GM12878 (cell line): ENCODE measurements around the gene SCN8A. TPM values are rescaled to one million over a fixed set of nuclear protein-coding genes. Genes with fewer than 3 reads are reported as not detected.
"Not testable (repeated sequence)": the region's sequence is repeated elsewhere in the genome, so short reads cannot be mapped to it uniquely, and the experiment has no call there.

Experiments used
- ATAC-seq: fragments of 200-7000 bp; cut with Tn5 transposase; 3 replicates; pipeline ENCODE4 v1.9.1; 2020; ENCODE audit warnings: mild to moderate bottlenecking, moderate library complexity
- BruUV-seq: library from RNA; stranded (reverse); fragments of 400-500 nt; replicated peaks from 2 replicates; lab custom pipeline; 2021; lab: Mats Ljungman, UMichigan
- CTCF ChIA-PET: fragments of 300-600 bp; sonication (Branson Sonifier 250); formaldehyde crosslinking; extraction: SDS; loops from one replicate; lab custom pipeline; 2021; ENCODE audit warnings: inconsistent platforms; lab: Yijun Ruan, JAX
- POLR2A ChIA-PET: fragments of 350-600 bp; formaldehyde crosslinking; extraction: SDS; loops from one replicate; lab custom pipeline; 2021; ENCODE audit warnings: inconsistent platforms; lab: Charles Lee
- RAD21 ChIA-PET: fragments of 300-600 bp; sonication (Branson Sonifier 250); formaldehyde crosslinking; loops from one replicate; lab custom pipeline; 2023; ENCODE audit warnings: antibody characterized with exemption; ENCODE audit not compliant: unreplicated experiment; lab: Charles Lee
- SMC1A ChIA-PET: fragments of 300-600 bp; sonication (Branson Sonifier 250); formaldehyde crosslinking; loops from one replicate; lab custom pipeline; 2023; ENCODE audit not compliant: unreplicated experiment, uncharacterized antibody; lab: Charles Lee
- DNase-seq: peaks from one replicate; pipeline ENCODE4 v3.0.0-alpha.2; 2011; ENCODE audit warnings: low read depth, low spot score
- FAIRE-seq: peaks from 3 replicates; lab custom pipeline; 2011; peaks lifted over from hg19 to GRCh38; lab: Jason Lieb, UNC
- H2AFZ ChIP-seq: 2 replicates; pipeline ENCODE4 v1.6.0; 2011; ENCODE audit warnings: low read depth, low read length, control low read depth; ENCODE audit not compliant: control insufficient read depth
- H3K27ac ChIP-seq: 2 replicates; pipeline ENCODE4 v1.5.1; 2011; ENCODE audit warnings: control low read depth; ENCODE audit not compliant: control insufficient read depth, insufficient read depth
- H3K27me3 ChIP-seq, 2 experiments: replicated peaks in 1 of 2; 2 replicates each; pipeline versions ENCODE4 v1.6.0 to v1.6.1; 2011; ENCODE audit warnings: low read length in 1 of 2; ENCODE audit not compliant: control insufficient read depth in 2 of 2, insufficient read depth in 2 of 2
- H3K36me3 ChIP-seq, 2 experiments: 2 replicates each; pipeline ENCODE4 v1.5.1; 2011; ENCODE audit warnings: low read length in 1 of 2; ENCODE audit not compliant: control insufficient read depth in 2 of 2, insufficient read depth in 2 of 2
- H3K4me1 ChIP-seq: 2 replicates; pipeline ENCODE4 v1.6.1; 2011; ENCODE audit warnings: mild to moderate bottlenecking, low read length, moderate library complexity, mixed read lengths; ENCODE audit not compliant: control insufficient read depth, insufficient read depth
- H3K4me2 ChIP-seq: 2 replicates; pipeline ENCODE4 v1.6.0; 2011; ENCODE audit warnings: control low read depth; ENCODE audit not compliant: control insufficient read depth, insufficient read depth
- H3K4me3 ChIP-seq: fragments of 200-600 bp; sonication (generic); 2 replicates; pipeline ENCODE4 v1.5.1; 2016
- H3K79me2 ChIP-seq: 2 replicates; pipeline ENCODE4 v1.6.0; 2011; ENCODE audit warnings: low read length; ENCODE audit not compliant: control insufficient read depth, insufficient read depth
- H3K9ac ChIP-seq: 2 replicates; pipeline ENCODE4 v1.8.0; 2011; ENCODE audit warnings: low read length, control low read depth, mixed read lengths; ENCODE audit not compliant: control insufficient read depth, insufficient read depth
- H3K9me3 ChIP-seq: replicated peaks from 3 replicates; pipeline ENCODE4 v1.5.1; 2011; ENCODE audit warnings: mild to moderate bottlenecking, low read length; ENCODE audit not compliant: control insufficient read depth, insufficient read depth
- H4K20me1 ChIP-seq: 2 replicates; pipeline ENCODE4 v1.6.0; 2011; ENCODE audit not compliant: control insufficient read depth, insufficient read depth
- BHLHE40 ChIP-seq, 2 experiments: fragments of 450-650 bp in 1 of 2; IDR thresholded peaks; 2 replicates each; pipeline ENCODE4 v1.6.1; 2011 to 2017; ENCODE audit warnings: low read depth in 2 of 2, borderline replicate concordance in 1 of 2, improper control_type of control experiment in 1 of 2, low read length in 1 of 2, mild to moderate bottlenecking in 1 of 2
- CREM ChIP-seq: IDR thresholded peaks from 2 replicates; pipeline ENCODE4 v1.6.1; 2014; ENCODE audit warnings: antibody characterized with exemption, low read depth
- HDAC2 ChIP-seq: fragments of 200-600 bp; sonication (generic); IDR thresholded peaks from 2 replicates; pipeline ENCODE4 v1.6.1; 2017
- IRF5 ChIP-seq: fragments of 450-650 bp; IDR thresholded peaks from 2 replicates; pipeline ENCODE4 v1.6.1; 2017; ENCODE audit warnings: borderline replicate concordance
- MTA3 ChIP-seq: IDR thresholded peaks from 2 replicates; pipeline ENCODE4 v1.6.1; 2012; ENCODE audit warnings: low read length, inconsistent platforms, borderline replicate concordance
- MXI1 ChIP-seq: fragments of 150-350 bp; IDR thresholded peaks from 2 replicates; pipeline ENCODE4 v1.6.1; 2011; ENCODE audit warnings: low read depth, mild to moderate bottlenecking, inconsistent platforms, low read length, improper control_type of control experiment
- MYC ChIP-seq: IDR thresholded peaks from 2 replicates; pipeline ENCODE4 v1.6.1; 2011; ENCODE audit warnings: mild to moderate bottlenecking, low read length, moderate library complexity, inconsistent platforms; ENCODE audit not compliant: insufficient read depth, insufficient replicate concordance, insufficient read length, severe bottlenecking
- NR2C2 ChIP-seq: IDR thresholded peaks from 2 replicates; pipeline ENCODE4 v1.6.1; 2011; ENCODE audit warnings: borderline replicate concordance, low read depth; ENCODE audit not compliant: control insufficient read depth, insufficient read length
- POU2F2 ChIP-seq: IDR thresholded peaks from 3 replicates; pipeline ENCODE4 v1.6.1; 2011; ENCODE audit warnings: low read depth, mild to moderate bottlenecking, low read length, borderline replicate concordance
- SIX5 ChIP-seq: IDR thresholded peaks from 2 replicates; pipeline ENCODE4 v1.6.1; 2011; ENCODE audit warnings: mild to moderate bottlenecking, low read depth, low read length, moderate library complexity; ENCODE audit not compliant: severe bottlenecking
- SMAD1 ChIP-seq: fragments of 450-650 bp; IDR thresholded peaks from 2 replicates; pipeline ENCODE4 v1.6.1; 2018; ENCODE audit warnings: mild to moderate bottlenecking, low read depth; ENCODE audit not compliant: partially characterized antibody
- SPI1 ChIP-seq: IDR thresholded peaks from 2 replicates; pipeline ENCODE4 v1.6.1; 2011; ENCODE audit warnings: low read depth, mild to moderate bottlenecking, low read length, moderate library complexity, borderline replicate concordance; ENCODE audit not compliant: insufficient read depth
- WGBS: methylation state at CpG from one replicate; pipeline ENCODE4 v1.1.6; 2016; ENCODE audit warnings: low lambda C conversion rate; ENCODE audit not compliant: insufficient replicate concordance, insufficient coverage; ENCODE audit errors: missing lambda C conversion rate; 5-methylcytosine and 5-hydroxymethylcytosine counted together
- in situ Hi-C: fragments of 300-500 bp; cut with MboI; formaldehyde crosslinking; loops from 9 replicates; pipeline ENCODE4 v1.14.3; 2018; ENCODE audit warnings: mixed read lengths
- intact Hi-C: fragments of 100-400 bp; cut with micrococcal nuclease; formaldehyde crosslinking; loops from one replicate; pipeline ENCODE4 v1.14.2; 2022; ENCODE audit not compliant: unreplicated experiment
- polyA plus RNA-seq, 11 experiments: library from polyadenylated mRNA; depleted of rRNA in 4 of 11; unstranded in 6 of 11; stranded (reverse) in 5 of 11; fragments of >200 nt; fragmentation: Nextera tagmentation in 4 of 11; fragmentation: Illumina TruSeq in 1 of 11; extraction: Ambion mirVana in 4 of 11; extraction: Trizol in 1 of 11; gene quantifications; 1 replicate in 1 of 11; 2 replicates in 10 of 11; pipeline versions ENCODE4 v1.2.1 to v1.2.3, GENCODE V29; 2011 to 2016; ENCODE audit warnings: inconsistent platforms in 2 of 11, missing spikeins in 2 of 11, low read depth in 1 of 11
- total RNA-seq, 4 experiments: library from RNA; depleted of rRNA in 3 of 4; stranded (reverse); fragments of >200 nt in 3 of 4; fragmentation: Illumina TruSeq in 1 of 4; extraction: Trizol in 1 of 4; gene quantifications; 2 replicates each; pipeline versions ENCODE4 v1.2.1 to v1.2.3, GENCODE V29; 2013 to 2021

Gene SCN8A
- total and polyA plus RNA-seq, 10 of the 15 experiments (the other 5 are each of a cell fraction or from before 2014, with no cell fraction given): 0.02 to 0.23 (median 0.06) TPM; not detected in 2

- in situ Hi-C loops, H3K9ac ChIP-seq, BruUV-seq, SMC1A ChIA-PET, H3K27me3 ChIP-seq, H2AFZ ChIP-seq, RAD21 ChIA-PET, H3K9me3 ChIP-seq, H3K4me3 ChIP-seq, H3K27ac ChIP-seq, FAIRE-seq, H3K79me2 ChIP-seq, POLR2A ChIA-PET, H3K4me1 ChIP-seq, ATAC-seq, DNase-seq, H4K20me1 ChIP-seq, H3K4me2 ChIP-seq, H3K36me3 ChIP-seq, intact Hi-C loops, CTCF ChIA-PET: not testable (repeated sequence)
- 45% methylated on average over 2 of the region's 2 CpGs for WGBS
- TF ChIP-seq SPI1: peak; percentile 66; the same call in 1 of the 2 replicates
Measured at GRCh38 chr12:51607197-51607596, 16.2 kb downstream of the SCN8A start.

DNA sequence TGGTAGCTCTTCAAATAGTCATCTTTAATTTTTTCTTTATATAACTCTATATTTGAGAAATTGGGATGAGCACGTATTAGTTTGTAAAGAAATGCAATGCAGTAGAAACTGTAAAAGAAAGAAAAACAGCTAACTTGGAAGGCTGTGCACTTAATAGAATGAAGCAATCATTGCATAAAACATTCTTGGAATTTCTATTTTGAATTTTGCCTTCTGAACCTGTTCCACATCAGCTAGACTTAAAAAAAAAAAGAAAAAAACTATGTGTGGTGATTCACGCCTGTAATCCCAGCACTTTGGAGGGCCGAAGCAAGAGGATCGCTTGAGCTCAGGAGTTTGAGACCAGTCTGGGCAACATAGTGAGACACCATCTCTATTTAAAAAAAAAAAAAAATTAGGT, 29.4 kb downstream of the SCN8A start:
- intact Hi-C loops (no loop called here), in situ Hi-C loops (no loop called here)
- H3K4me3 ChIP-seq: no peak overlapping the region
- no peak for ATAC-seq
- H3K27ac ChIP-seq: no peak overlapping the region
- no peaks in the 10 kb centered on the region for H4K20me1 ChIP-seq
- SMC1A ChIA-PET: no interaction called here
- BruUV-seq: no TSS peak
- no peaks in the 10 kb centered on the region for H3K9me3 ChIP-seq
- H3K4me1 ChIP-seq: no peaks in the 10 kb centered on the region
- TF ChIP-seq MXI1: no peak
- TF ChIP-seq NR2C2: no peak
- TF ChIP-seq SMAD1: no peak
- no peak for TF ChIP-seq IRF5
- no peak for TF ChIP-seq POU2F2
- no peak for TF ChIP-seq BHLHE40 (IDR thresholded peaks at IDR 0.05; ENCODE audit: borderline replicate concordance in 1 of 2, low read depth in 2 of 2, low read length in 1 of 2)
- TF ChIP-seq MTA3: no peak
- no peak for TF ChIP-seq HDAC2
- TF ChIP-seq CREM: no peak
- no peak for TF ChIP-seq MYC
- no peak for TF ChIP-seq SIX5
- no peak for FAIRE-seq
- no peak overlapping the region for H3K9ac ChIP-seq
- no peaks in the 10 kb centered on the region for H3K79me2 ChIP-seq
- POLR2A ChIA-PET: no interaction called here
- 0 out of 4 replicates have a peak, but pooled peaks cover 0 to 4% of the 10 kb centered on the region in 2 experiments for H3K27me3 ChIP-seq
- DNase-seq: no peak
- 63% methylated on average over 4 of the region's 4 CpGs for WGBS
- H3K4me2 ChIP-seq: no peak overlapping the region
- CTCF ChIA-PET: no interaction called here
- RAD21 ChIA-PET: no interaction called here
- H3K36me3 ChIP-seq: no peaks in the 10 kb centered on the region
- H2AFZ ChIP-seq: no peak overlapping the region
